Hepatic stellate cell (primary cell): Measurements from ENCODE around the gene SAP30.

ENCODE experiments used
- DNase-seq: peaks from one replicate; pipeline ENCODE4 v3.0.0; 2011; ENCODE audit warnings: low spot score

The SAP30 gene

GRCh38 chr4:173370477-173371291 lies at the start of gene SAP30:
Gene SAP30 (plus strand): TSS chr4:173370954. CDS start chr4:173371183, 229 bp downstream.
- DNase-seq: peak; percentile 95

GRCh38 chr4:173325007-173325736 lies 45.6 kb upstream of the SAP30 start:
- no peak for DNase-seq

GRCh38 chr4:173328236-173328901 lies 42.4 kb upstream of the SAP30 start:
- DNase-seq: no peak

GRCh38 chr4:173330590-173330989 lies 40.2 kb upstream of the SAP30 start:
- no peak for DNase-seq

GRCh38 chr4:173332021-173332487 lies 38.7 kb upstream of the SAP30 start:
- no peak for DNase-seq

- DNase-seq: no peak
Measured at GRCh38 chr4:173332963-173333657, 37.6 kb upstream of the SAP30 start.

- peak; percentile 15 for DNase-seq
Measured at GRCh38 chr4:173333658-173334084, 37.1 kb upstream of the SAP30 start.

GRCh38 chr4:173334085-173334890 lies 36.5 kb upstream of the SAP30 start, which contains the start of gene HMGB2:
Gene HMGB2 (minus strand): TSS chr4:173334358. CDS start chr4:173333649, 709 bp downstream.
- peak; percentile 97 for DNase-seq

- DNase-seq: peak; percentile 75
Measured at GRCh38 chr4:173334891-173335752, 35.6 kb upstream of the SAP30 start.

- DNase-seq: no peak
Measured at GRCh38 chr4:173337463-173337862, 33.3 kb upstream of the SAP30 start.

GRCh38 chr4:173343832-173344397 lies 26.8 kb upstream of the SAP30 start:
- no peak for DNase-seq

- no peak for DNase-seq
Measured at GRCh38 chr4:173345648-173346047, 25.1 kb upstream of the SAP30 start.

GRCh38 chr4:173346074-173346473 lies 24.7 kb upstream of the SAP30 start:
- DNase-seq: no peak

GRCh38 chr4:173347467-173347866 lies 23.3 kb upstream of the SAP30 start:
- no peak for DNase-seq

GRCh38 chr4:173357939-173358338 lies 12.8 kb upstream of the SAP30 start:
- DNase-seq: no peak

GRCh38 chr4:173360587-173361221 lies 10.1 kb upstream of the SAP30 start:
- DNase-seq: no peak

GRCh38 chr4:173362666-173363065 lies 8.1 kb upstream of the SAP30 start:
- no peak for DNase-seq

- no peak for DNase-seq
Measured at GRCh38 chr4:173365359-173365996, 5.3 kb upstream of the SAP30 start.

GRCh38 chr4:173367285-173367684 lies 3.5 kb upstream of the SAP30 start:
- DNase-seq: no peak
